ENCODE data around the gene PAH.

PAH gene

GRCh38 chr12:102874819-102875218 lies 42.2 kb downstream of the PAH start:
- no peak for TF ChIP-seq CTCF (conservative IDR thresholded peaks at IDR 0.05; ENCODE audit: low read depth)
- ChIA-PET POLR2A (ENCODE audit: low non-redundant PET) (no interaction called here), CTCF (no interaction called here)
- H3K27ac ChIP-seq, result no peak overlapping the region
- DNase-seq (ENCODE audit: low spot score), result no peak

DNA sequence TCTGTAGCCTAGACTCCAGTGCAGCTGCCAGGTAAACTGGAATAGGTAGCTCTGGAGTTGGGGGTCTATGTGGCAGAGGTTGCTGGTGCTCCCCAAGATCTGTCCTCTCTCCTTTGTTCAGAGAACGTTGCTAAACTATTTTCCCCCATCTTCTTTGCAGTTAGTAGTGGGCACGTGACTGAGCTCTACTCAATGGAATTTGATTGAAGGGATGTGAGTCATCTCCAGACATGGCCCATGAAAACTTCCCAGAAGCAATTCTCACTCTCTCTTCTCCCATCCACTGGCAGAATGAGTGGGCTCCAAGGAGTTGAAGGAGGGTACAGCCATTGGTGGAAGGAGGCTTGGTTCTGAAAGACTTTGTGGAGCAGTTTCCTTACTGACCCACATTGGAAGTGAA lies 44.0 kb downstream of the PAH start:
- ChIA-PET POLR2A (ENCODE audit: low non-redundant PET) (interaction anchor here (0.6 kb wide), 1 partner anchor 1034 kb away, joined by 3 read pairs; no protein-coding TSS in a partner anchor), CTCF (interaction anchor here (0.6 kb wide), 1 partner anchor 1296 kb away, joined by 3 read pairs; no protein-coding TSS in a partner anchor)
- no peak for DNase-seq (ENCODE audit: low spot score)
- no peak for TF ChIP-seq CTCF (conservative IDR thresholded peaks at IDR 0.05; ENCODE audit: low read depth)
- H3K27ac ChIP-seq, result no peak overlapping the region

- ChIA-PET CTCF (no interaction called here), POLR2A (ENCODE audit: low non-redundant PET) (no interaction called here)
- no peak for DNase-seq (ENCODE audit: low spot score)
- H3K27ac ChIP-seq, result no peak overlapping the region
- no peak for TF ChIP-seq CTCF (conservative IDR thresholded peaks at IDR 0.05; ENCODE audit: low read depth)
Measured at GRCh38 chr12:102871014-102871413, 46.0 kb downstream of the PAH start.

- no peak overlapping the region for H3K27ac ChIP-seq
- CTCF ChIA-PET, result no interaction called here
- DNase-seq (ENCODE audit: low spot score), result no peak
- no peak for TF ChIP-seq CTCF (conservative IDR thresholded peaks at IDR 0.05; ENCODE audit: low read depth)
- POLR2A ChIA-PET (ENCODE audit: low non-redundant PET), result no interaction called here
Measured at GRCh38 chr12:102869571-102869970, 47.5 kb downstream of the PAH start.

- H3K27ac ChIP-seq, result no peak overlapping the region
- ChIA-PET POLR2A (ENCODE audit: low non-redundant PET) (no interaction called here), CTCF (interaction anchor here (0.6 kb wide), 1 partner anchor 94 kb away, joined by 4 read pairs; no protein-coding TSS in a partner anchor)
- no peak for TF ChIP-seq CTCF (conservative IDR thresholded peaks at IDR 0.05; ENCODE audit: low read depth)
- DNase-seq (ENCODE audit: low spot score), result no peak
Measured at GRCh38 chr12:102865821-102866615, 51.0 kb downstream of the PAH start.

DNA sequence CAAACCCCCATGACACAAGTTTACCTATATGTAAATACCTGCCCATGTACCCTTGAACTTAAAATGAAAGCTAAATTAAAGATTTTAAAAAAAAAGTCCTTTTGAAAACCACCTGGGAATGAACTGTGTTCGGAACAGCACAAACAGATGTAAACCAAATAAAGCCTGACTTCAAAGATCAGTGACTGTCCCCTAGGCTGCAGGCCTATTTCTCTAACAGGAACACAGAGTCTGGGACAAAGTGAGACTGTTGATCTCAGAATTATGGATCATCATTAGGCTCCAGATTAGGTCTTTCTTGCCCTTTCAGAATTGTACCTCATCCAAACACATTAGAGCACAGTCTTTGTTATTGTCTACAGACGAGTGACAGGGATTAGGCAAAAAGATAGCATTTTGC lies 54.6 kb downstream of the PAH start:
- H3K27ac ChIP-seq, result no peak overlapping the region
- ChIA-PET POLR2A (ENCODE audit: low non-redundant PET) (interaction anchor here (0.7 kb wide), 1 partner anchor 21 kb away, joined by 3 read pairs; no protein-coding TSS in a partner anchor), CTCF (interaction anchor here (0.9 kb wide), 1 partner anchor 98 kb away, joined by 3 read pairs; no protein-coding TSS in a partner anchor)
- DNase-seq (ENCODE audit: low spot score), result no peak
- no peak for TF ChIP-seq CTCF (conservative IDR thresholded peaks at IDR 0.05; ENCODE audit: low read depth)
